ENCODE measurements around the gene GLE1. TPM values are rescaled to one million over a fixed set of nuclear protein-coding genes. Genes with fewer than 3 reads are reported as not detected.
"Not testable (repeated sequence)": the region's sequence is repeated elsewhere in the genome, so short reads cannot be mapped to it uniquely, and the experiment has no call there.

Gene GLE1
- total RNA-seq, 2 experiments from 2014 or later, result 8.0 to 8.4 TPM

DNA sequence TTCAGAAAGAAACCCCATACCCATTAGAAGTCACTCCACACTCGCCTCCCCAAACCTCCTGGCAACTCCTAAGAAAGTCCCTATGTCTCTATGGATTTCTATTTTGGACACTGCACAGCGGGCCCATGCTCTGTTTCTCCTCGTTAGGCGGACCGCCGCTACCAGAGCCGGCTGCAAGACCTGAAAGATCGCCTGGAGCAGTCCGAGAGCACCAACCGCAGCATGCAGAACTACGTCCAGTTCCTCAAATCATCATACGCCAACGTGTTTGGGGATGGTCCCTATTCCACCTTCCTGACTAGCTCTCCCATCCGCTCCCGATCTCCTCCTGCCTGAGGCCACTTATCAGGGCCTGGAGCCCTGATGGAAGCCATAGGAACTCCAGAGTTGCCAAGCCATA is 4.6 kb upstream of the GLE1 start:
- H3K9me3 ChIP-seq (ENCODE audit: control insufficient read depth in 1 of 2, insufficient read depth in 1 of 2, low read length in 2 of 2), result no peaks in the 10 kb centered on the region
- ChIA-PET POLR2A (no interaction called here), CTCF (no interaction called here)
- no peak for DNase-seq
- Mint-ChIP-seq H3K4me1 (ENCODE audit: low read depth) (peaks cover 20% of the 10 kb centered on the region), H3K27ac (peak overlapping the region; percentile 39), H3K27me3 (no peaks in the 10 kb centered on the region), H3K9me3 (no peaks in the 10 kb centered on the region), H3K36me3 (ENCODE audit: low read depth) (peaks cover 54% of the 10 kb centered on the region), H3K4me3 (no peak overlapping the region)
- intact Hi-C loops (cut with DNase I, micrococcal nuclease), result loop anchor here in 1 of 2 experiments (5.0 kb wide), 1 partner anchor 447 kb away; the partner anchor contains the start of genes DOLK and NUP188
- H3K4me3 ChIP-seq (ENCODE audit: low read length), result no peak overlapping the region
- peaks cover 8% of the 10 kb centered on the region for H3K4me1 ChIP-seq (ENCODE audit: insufficient read depth, low read length)
- peaks cover 53% of the 10 kb centered on the region for H3K36me3 ChIP-seq (ENCODE audit: insufficient read depth, low read length)
- TF ChIP-seq, protein P1, sequence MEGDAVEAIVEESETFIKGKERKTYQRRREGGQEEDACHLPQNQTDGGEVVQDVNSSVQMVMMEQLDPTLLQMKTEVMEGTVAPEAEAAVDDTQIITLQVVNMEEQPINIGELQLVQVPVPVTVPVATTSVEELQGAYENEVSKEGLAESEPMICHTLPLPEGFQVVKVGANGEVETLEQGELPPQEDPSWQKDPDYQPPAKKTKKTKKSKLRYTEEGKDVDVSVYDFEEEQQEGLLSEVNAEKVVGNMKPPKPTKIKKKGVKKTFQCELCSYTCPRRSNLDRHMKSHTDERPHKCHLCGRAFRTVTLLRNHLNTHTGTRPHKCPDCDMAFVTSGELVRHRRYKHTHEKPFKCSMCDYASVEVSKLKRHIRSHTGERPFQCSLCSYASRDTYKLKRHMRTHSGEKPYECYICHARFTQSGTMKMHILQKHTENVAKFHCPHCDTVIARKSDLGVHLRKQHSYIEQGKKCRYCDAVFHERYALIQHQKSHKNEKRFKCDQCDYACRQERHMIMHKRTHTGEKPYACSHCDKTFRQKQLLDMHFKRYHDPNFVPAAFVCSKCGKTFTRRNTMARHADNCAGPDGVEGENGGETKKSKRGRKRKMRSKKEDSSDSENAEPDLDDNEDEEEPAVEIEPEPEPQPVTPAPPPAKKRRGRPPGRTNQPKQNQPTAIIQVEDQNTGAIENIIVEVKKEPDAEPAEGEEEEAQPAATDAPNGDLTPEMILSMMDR (IDR thresholded peaks at IDR 0.05), result no peak
- no peak for ATAC-seq (ENCODE audit: poor library complexity)
- no peaks in the 10 kb centered on the region for H3K27me3 ChIP-seq (ENCODE audit: control insufficient read depth in 1 of 2, insufficient read depth in 2 of 2, low read length in 2 of 2)
- H3K27ac ChIP-seq (ENCODE audit: low read depth in 1 of 2, low read length in 2 of 2), result no peak overlapping the region

DNA sequence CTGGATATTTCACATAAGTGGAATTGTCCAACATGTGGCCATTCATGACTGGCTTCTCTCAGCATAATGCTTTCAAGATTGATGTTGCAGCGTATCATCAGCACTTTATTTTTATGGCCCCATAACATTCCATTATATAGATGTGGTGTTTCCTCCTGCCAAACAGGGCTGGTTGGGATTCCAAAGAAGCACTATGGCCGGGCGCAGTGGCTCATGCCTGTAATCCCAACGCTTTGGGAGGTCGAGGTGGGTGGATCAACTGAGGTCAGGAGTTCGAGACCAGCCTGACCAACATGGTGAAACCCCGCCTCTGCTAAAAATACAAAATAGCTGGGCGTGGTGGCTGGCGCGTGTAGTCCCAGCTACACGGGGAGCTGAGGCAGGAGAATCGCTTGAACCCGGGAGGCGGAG is 1.1 kb upstream of the GLE1 start:
- Histone ChIP-seq H3K36me3 (ENCODE audit: insufficient read depth, low read length) (peaks cover 32% of the 10 kb centered on the region), H3K4me1 (ENCODE audit: insufficient read depth, low read length) (peaks cover 27% of the 10 kb centered on the region)
- H3K9me3 Mint-ChIP-seq; DNase-seq; H3K27me3 ChIP-seq (ENCODE audit: control insufficient read depth in 1 of 2, insufficient read depth in 2 of 2, low read length in 2 of 2); H3K27ac ChIP-seq (ENCODE audit: low read depth in 1 of 2, low read length in 2 of 2); CTCF ChIA-PET; H3K4me3 ChIP-seq (ENCODE audit: low read length); H3K27me3 Mint-ChIP-seq; ATAC-seq (ENCODE audit: poor library complexity); H3K9me3 ChIP-seq (ENCODE audit: control insufficient read depth in 1 of 2, insufficient read depth in 1 of 2, low read length in 2 of 2): not testable (repeated sequence)
- H3K4me1 Mint-ChIP-seq (ENCODE audit: low read depth), result peaks cover 31% of the 10 kb centered on the region
- H3K36me3 Mint-ChIP-seq (ENCODE audit: low read depth), result peaks cover 37% of the 10 kb centered on the region
- H3K27ac Mint-ChIP-seq, result peak overlapping the region; percentile 97
- peak overlapping the region; percentile 80 for H3K4me3 Mint-ChIP-seq
- POLR2A ChIA-PET, result interaction anchor here (2.2 kb wide), 1 partner anchor 49 kb away, joined by 45 read pairs; the partner anchor contains the start of gene SPTAN1
- intact Hi-C loops (cut with DNase I, micrococcal nuclease), result loop anchor here in 1 of 2 experiments (5.0 kb wide), 1 partner anchor 444 kb away; the partner anchor contains the start of genes DOLK and NUP188

DNA sequence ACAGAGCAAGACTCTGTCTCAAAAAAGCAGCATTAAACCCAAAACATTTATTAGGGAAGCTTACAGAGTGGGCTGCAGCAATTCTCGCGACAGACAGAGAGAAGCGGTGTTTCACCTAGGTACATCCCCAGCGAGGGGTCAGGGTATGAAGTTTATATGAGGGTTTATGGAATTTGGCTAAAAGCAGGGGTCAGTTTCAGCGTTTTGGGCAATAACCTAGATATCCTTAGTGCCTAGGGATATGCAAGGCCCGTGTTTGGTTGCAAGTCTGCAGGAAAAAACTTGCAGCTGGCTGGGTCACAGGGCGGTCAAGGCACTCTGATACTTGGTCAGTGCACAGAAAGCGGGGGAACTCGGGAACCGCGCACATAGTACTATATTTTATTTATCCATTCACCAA is 649 bp upstream of the GLE1 start:
- peak overlapping the region; percentile 99 for H3K4me3 ChIP-seq (ENCODE audit: low read length)
- Mint-ChIP-seq H3K36me3 (ENCODE audit: low read depth) (peaks cover 37% of the 10 kb centered on the region), H3K4me3 (peak overlapping the region; percentile 80), H3K9me3 (no peaks in the 10 kb centered on the region), H3K4me1 (ENCODE audit: low read depth) (peaks cover 36% of the 10 kb centered on the region), H3K27me3 (no peaks in the 10 kb centered on the region), H3K27ac (peak overlapping the region; percentile 97)
- TF ChIP-seq, protein P1 (IDR thresholded peaks at IDR 0.05), result no peak
- ChIA-PET CTCF (no interaction called here), POLR2A (interaction anchor here (1.6 to 2.2 kb wide), 2 partner anchors 48 to 220 kb away, joined by 5 to 45 read pairs; partner anchors contain the start of genes SPTAN1 and ZDHHC12)
- peaks cover 27% of the 10 kb centered on the region for H3K4me1 ChIP-seq (ENCODE audit: insufficient read depth, low read length)
- H3K27ac ChIP-seq (ENCODE audit: low read depth in 1 of 2, low read length in 2 of 2), result no peak overlapping the region
- H3K9me3 ChIP-seq (ENCODE audit: control insufficient read depth in 1 of 2, insufficient read depth in 1 of 2, low read length in 2 of 2), result no peaks in the 10 kb centered on the region
- peaks cover 32% of the 10 kb centered on the region for H3K36me3 ChIP-seq (ENCODE audit: insufficient read depth, low read length)
- intact Hi-C loops (cut with DNase I, micrococcal nuclease), result loop anchor here (1.0 to 5.0 kb wide), 4 partner anchors 48 to 443 kb away; partner anchors contain the start of genes ODF2 (in 2 of the 2), DOLK (in 1 of the 2), NUP188 (in 1 of the 2) and SPTAN1 (in 1 of the 2)
- ATAC-seq (ENCODE audit: poor library complexity) (no peak), DNase-seq (peak in 2 of 14 experiments; percentile 5 to 15)
- no peaks in the 10 kb centered on the region for H3K27me3 ChIP-seq (ENCODE audit: control insufficient read depth in 1 of 2, insufficient read depth in 2 of 2, low read length in 2 of 2)

Data from CD4-positive, alpha-beta T cell (primary cell).